ENCODE measurements around the gene BRD1. TPM values are rescaled to one million over a fixed set of nuclear protein-coding genes. Genes with fewer than 3 reads are reported as not detected.

Gene BRD1
- total RNA-seq, 1 donor from 2014 or later: 14.9 TPM

- intact Hi-C loops (cut with micrococcal nuclease): no loop called here
- DNase-seq: no peak
- TF ChIP-seq CTCF (IDR thresholded peaks at IDR 0.05; ENCODE audit: borderline replicate concordance): no peak
- H3K9me3 ChIP-seq (replicated peaks): peaks cover 60% of the 10 kb centered on the region
- no peaks in the 10 kb centered on the region for H3K4me1 ChIP-seq
- H3K27ac ChIP-seq (replicated peaks): no peak overlapping the region
- peaks cover 34% of the 10 kb centered on the region for H3K27me3 ChIP-seq (ENCODE audit: low read depth)
- H3K36me3 ChIP-seq: no peaks in the 10 kb centered on the region
- no peak overlapping the region for H3K4me3 ChIP-seq
These were observed 81.6 kb downstream of the BRD1 start for GRCh38 chr22:49746065-49746464.

- no peak for DNase-seq
- intact Hi-C loops (cut with micrococcal nuclease): no loop called here
- Histone ChIP-seq H3K4me3 (no peak overlapping the region), H3K36me3 (no peaks in the 10 kb centered on the region), H3K27ac (replicated peaks) (no peak overlapping the region), H3K27me3 (ENCODE audit: low read depth) (peaks cover 55% of the 10 kb centered on the region), H3K4me1 (no peaks in the 10 kb centered on the region), H3K9me3 (replicated peaks) (peaks cover 27% of the 10 kb centered on the region)
- no peak for TF ChIP-seq CTCF (IDR thresholded peaks at IDR 0.05; ENCODE audit: borderline replicate concordance)
These were observed 87.4 kb downstream of the BRD1 start for GRCh38 chr22:49740242-49740641.

- Histone ChIP-seq H3K4me3 (no peak overlapping the region), H3K36me3 (no peaks in the 10 kb centered on the region), H3K27ac (replicated peaks) (no peak overlapping the region), H3K4me1 (no peaks in the 10 kb centered on the region), H3K9me3 (replicated peaks) (peaks cover 16% of the 10 kb centered on the region), H3K27me3 (ENCODE audit: low read depth) (peaks cover 66% of the 10 kb centered on the region)
- intact Hi-C loops (cut with micrococcal nuclease): no loop called here
- DNase-seq: no peak
- no peak for TF ChIP-seq CTCF (IDR thresholded peaks at IDR 0.05; ENCODE audit: borderline replicate concordance)
These were observed 88.5 kb downstream of the BRD1 start for GRCh38 chr22:49739138-49739537.

GRCh38 chr22:49738566-49738965 lies 89.1 kb downstream of the BRD1 start:
- Histone ChIP-seq H3K4me1 (no peaks in the 10 kb centered on the region), H3K27ac (replicated peaks) (no peak overlapping the region), H3K36me3 (no peaks in the 10 kb centered on the region), H3K4me3 (no peak overlapping the region), H3K27me3 (ENCODE audit: low read depth) (peaks cover 71% of the 10 kb centered on the region), H3K9me3 (replicated peaks) (peaks cover 10% of the 10 kb centered on the region)
- DNase-seq: no peak
- intact Hi-C loops (cut with micrococcal nuclease): no loop called here
- TF ChIP-seq CTCF (IDR thresholded peaks at IDR 0.05; ENCODE audit: borderline replicate concordance): no peak

- intact Hi-C loops (cut with micrococcal nuclease): no loop called here
- DNase-seq: no peak
- no peaks in the 10 kb centered on the region for H3K4me1 ChIP-seq
- no peak overlapping the region for H3K27ac ChIP-seq (replicated peaks)
- H3K4me3 ChIP-seq: no peak overlapping the region
- peaks cover 77% of the 10 kb centered on the region for H3K27me3 ChIP-seq (ENCODE audit: low read depth)
- no peaks in the 10 kb centered on the region for H3K36me3 ChIP-seq
- TF ChIP-seq CTCF (IDR thresholded peaks at IDR 0.05; ENCODE audit: borderline replicate concordance): no peak
- peaks cover 6% of the 10 kb centered on the region for H3K9me3 ChIP-seq (replicated peaks)
These were observed 89.7 kb downstream of the BRD1 start for GRCh38 chr22:49738006-49738405.

GRCh38 chr22:49737101-49737551 lies 90.5 kb downstream of the BRD1 start:
- no peaks in the 10 kb centered on the region for H3K36me3 ChIP-seq
- TF ChIP-seq CTCF (IDR thresholded peaks at IDR 0.05; ENCODE audit: borderline replicate concordance): no peak
- H3K4me3 ChIP-seq: no peak overlapping the region
- intact Hi-C loops (cut with micrococcal nuclease): no loop called here
- H3K4me1 ChIP-seq: no peaks in the 10 kb centered on the region
- H3K9me3 ChIP-seq (replicated peaks): peaks cover 10% of the 10 kb centered on the region
- peaks cover 84% of the 10 kb centered on the region for H3K27me3 ChIP-seq (ENCODE audit: low read depth)
- no peak overlapping the region for H3K27ac ChIP-seq (replicated peaks)
- DNase-seq: no peak

Measured in left ventricle myocardium inferior (tissue), 1 donor.